BE2C (cell line): ENCODE data around the gene SPINK9.
"Not testable (repeated sequence)": the region's sequence is repeated elsewhere in the genome, so short reads cannot be mapped to it uniquely, and the experiment has no call there.

Experiments used
- DNase-seq: peaks from one replicate; pipeline ENCODE4 v3.0.0-alpha.2; 2020
- H3K27me3 ChIP-seq: fragments of 250-450 bp; sonication (Bioruptor Pico); 2 replicates; pipeline ENCODE4 v1.5.1; 2020; ENCODE audit warnings: mild to moderate bottlenecking
- H3K36me3 ChIP-seq: fragments of 250-450 bp; sonication (Bioruptor Pico); 2 replicates; pipeline ENCODE4 v1.5.1; 2020; ENCODE audit warnings: mild to moderate bottlenecking
- H3K4me1 ChIP-seq: fragments of 250-450 bp; sonication (Bioruptor Pico); 2 replicates; pipeline ENCODE4 v1.5.1; 2020
- H3K4me3 ChIP-seq: 2 replicates; pipeline ENCODE4 v1.5.1; 2011; ENCODE audit warnings: low read depth, low read length
- H3K9me3 ChIP-seq: fragments of 250-450 bp; sonication (Bioruptor Pico); 2 replicates; pipeline ENCODE4 v1.5.1; 2020
- TF ChIP-seq, protein P1 (sequence below): IDR thresholded peaks from 2 replicates; pipeline ENCODE4 v1.5.1; 2012; ENCODE audit warnings: mild to moderate bottlenecking, low read depth, low read length

SPINK9 gene

DNA sequence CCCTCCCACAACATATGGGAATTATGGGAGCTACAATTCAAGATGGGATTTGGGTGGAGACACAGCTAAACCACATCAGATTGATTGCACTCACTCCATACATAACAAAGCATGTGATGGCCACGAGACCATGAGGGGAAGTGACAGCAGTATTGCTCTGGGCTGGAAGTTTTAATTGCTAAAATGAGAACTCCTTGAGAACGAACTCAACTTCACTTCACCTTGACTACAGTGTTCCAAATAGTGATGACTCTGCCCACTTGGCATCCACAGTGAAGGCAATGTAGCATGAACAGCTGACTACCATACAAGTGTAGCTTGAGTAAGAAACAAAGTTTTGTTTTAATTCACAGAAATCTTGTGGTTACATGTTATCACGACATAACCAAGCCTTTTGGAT, 23.9 kb upstream of the SPINK9 start:
- no peaks in the 10 kb centered on the region for H3K9me3 ChIP-seq
- no peaks in the 10 kb centered on the region for H3K4me1 ChIP-seq
- H3K27me3 ChIP-seq = no peaks in the 10 kb centered on the region
- no peaks in the 10 kb centered on the region for H3K36me3 ChIP-seq
- no peak overlapping the region for H3K4me3 ChIP-seq
- DNase-seq = no peak
- TF ChIP-seq, protein P1, sequence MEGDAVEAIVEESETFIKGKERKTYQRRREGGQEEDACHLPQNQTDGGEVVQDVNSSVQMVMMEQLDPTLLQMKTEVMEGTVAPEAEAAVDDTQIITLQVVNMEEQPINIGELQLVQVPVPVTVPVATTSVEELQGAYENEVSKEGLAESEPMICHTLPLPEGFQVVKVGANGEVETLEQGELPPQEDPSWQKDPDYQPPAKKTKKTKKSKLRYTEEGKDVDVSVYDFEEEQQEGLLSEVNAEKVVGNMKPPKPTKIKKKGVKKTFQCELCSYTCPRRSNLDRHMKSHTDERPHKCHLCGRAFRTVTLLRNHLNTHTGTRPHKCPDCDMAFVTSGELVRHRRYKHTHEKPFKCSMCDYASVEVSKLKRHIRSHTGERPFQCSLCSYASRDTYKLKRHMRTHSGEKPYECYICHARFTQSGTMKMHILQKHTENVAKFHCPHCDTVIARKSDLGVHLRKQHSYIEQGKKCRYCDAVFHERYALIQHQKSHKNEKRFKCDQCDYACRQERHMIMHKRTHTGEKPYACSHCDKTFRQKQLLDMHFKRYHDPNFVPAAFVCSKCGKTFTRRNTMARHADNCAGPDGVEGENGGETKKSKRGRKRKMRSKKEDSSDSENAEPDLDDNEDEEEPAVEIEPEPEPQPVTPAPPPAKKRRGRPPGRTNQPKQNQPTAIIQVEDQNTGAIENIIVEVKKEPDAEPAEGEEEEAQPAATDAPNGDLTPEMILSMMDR = no peak

GRCh38 chr5:148312153-148312552, 23.2 kb upstream of the SPINK9 start, which contains the start of gene SPINK7:
Gene SPINK7, plus strand, starts transcription at chr5:148312423. Its CDS starts 61 bp downstream, at chr5:148312484.
- Histone ChIP-seq H3K4me1 (no peaks in the 10 kb centered on the region), H3K27me3 (no peaks in the 10 kb centered on the region), H3K4me3 (no peak within 1 kb of the TSS), H3K9me3 (no peaks in the 10 kb centered on the region), H3K36me3 (no peaks in the 10 kb centered on the region)
- no peak for DNase-seq
- TF ChIP-seq, protein P1 = no peak

DNA sequence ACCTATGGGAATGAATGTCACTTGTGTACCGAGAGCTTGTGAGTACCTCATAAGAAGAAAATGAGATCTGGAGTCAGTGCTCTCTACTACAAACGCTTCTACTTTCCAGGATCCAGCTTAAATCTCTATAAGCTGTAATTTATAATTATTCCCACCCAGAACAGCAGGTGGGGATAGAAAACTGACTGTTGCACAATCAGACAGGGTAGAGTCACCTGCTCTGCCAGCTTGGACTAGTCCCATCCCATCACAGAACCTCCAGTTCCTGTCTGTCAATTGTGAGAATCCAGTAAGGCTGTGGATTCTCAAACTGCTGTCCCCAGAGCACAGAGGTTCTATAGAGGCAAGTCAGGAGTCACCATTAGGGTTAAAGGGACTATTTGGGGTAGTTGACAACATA, 21.2 kb upstream of the SPINK9 start:
- Histone ChIP-seq H3K36me3 (no peaks in the 10 kb centered on the region), H3K4me1 (no peaks in the 10 kb centered on the region), H3K9me3 (no peaks in the 10 kb centered on the region), H3K4me3 (no peak overlapping the region), H3K27me3 (no peaks in the 10 kb centered on the region)
- TF ChIP-seq, protein P1 = no peak
- DNase-seq = no peak

- TF ChIP-seq, protein P1 = no peak
- H3K4me1 ChIP-seq = no peaks in the 10 kb centered on the region
- DNase-seq = no peak
- H3K27me3 ChIP-seq = no peaks in the 10 kb centered on the region
- no peak overlapping the region for H3K4me3 ChIP-seq
- H3K9me3 ChIP-seq = no peaks in the 10 kb centered on the region
- H3K36me3 ChIP-seq = no peaks in the 10 kb centered on the region
Measured at GRCh38 chr5:148314731-148315130, 20.6 kb upstream of the SPINK9 start.

GRCh38 chr5:148320011-148320963, 15.1 kb upstream of the SPINK9 start:
- not testable (repeated sequence) for H3K36me3 ChIP-seq, H3K4me1 ChIP-seq, H3K9me3 ChIP-seq, H3K27me3 ChIP-seq
- peak; percentile 44 for DNase-seq
- peak overlapping the region; percentile 66 for H3K4me3 ChIP-seq

- TF ChIP-seq, protein P1 = no peak
- Histone ChIP-seq H3K4me3 (no peak overlapping the region), H3K4me1 (no peaks in the 10 kb centered on the region), H3K36me3 (no peaks in the 10 kb centered on the region), H3K9me3 (no peaks in the 10 kb centered on the region), H3K27me3 (no peaks in the 10 kb centered on the region)
- no peak for DNase-seq
Measured at GRCh38 chr5:148333262-148333849, 2.0 kb upstream of the SPINK9 start.
